ENCODE results near the gene MANSC1.
"Not testable (repeated sequence)": the region's sequence is repeated elsewhere in the genome, so short reads cannot be mapped to it uniquely, and the experiment has no call there.

The MANSC1 gene

DNA sequence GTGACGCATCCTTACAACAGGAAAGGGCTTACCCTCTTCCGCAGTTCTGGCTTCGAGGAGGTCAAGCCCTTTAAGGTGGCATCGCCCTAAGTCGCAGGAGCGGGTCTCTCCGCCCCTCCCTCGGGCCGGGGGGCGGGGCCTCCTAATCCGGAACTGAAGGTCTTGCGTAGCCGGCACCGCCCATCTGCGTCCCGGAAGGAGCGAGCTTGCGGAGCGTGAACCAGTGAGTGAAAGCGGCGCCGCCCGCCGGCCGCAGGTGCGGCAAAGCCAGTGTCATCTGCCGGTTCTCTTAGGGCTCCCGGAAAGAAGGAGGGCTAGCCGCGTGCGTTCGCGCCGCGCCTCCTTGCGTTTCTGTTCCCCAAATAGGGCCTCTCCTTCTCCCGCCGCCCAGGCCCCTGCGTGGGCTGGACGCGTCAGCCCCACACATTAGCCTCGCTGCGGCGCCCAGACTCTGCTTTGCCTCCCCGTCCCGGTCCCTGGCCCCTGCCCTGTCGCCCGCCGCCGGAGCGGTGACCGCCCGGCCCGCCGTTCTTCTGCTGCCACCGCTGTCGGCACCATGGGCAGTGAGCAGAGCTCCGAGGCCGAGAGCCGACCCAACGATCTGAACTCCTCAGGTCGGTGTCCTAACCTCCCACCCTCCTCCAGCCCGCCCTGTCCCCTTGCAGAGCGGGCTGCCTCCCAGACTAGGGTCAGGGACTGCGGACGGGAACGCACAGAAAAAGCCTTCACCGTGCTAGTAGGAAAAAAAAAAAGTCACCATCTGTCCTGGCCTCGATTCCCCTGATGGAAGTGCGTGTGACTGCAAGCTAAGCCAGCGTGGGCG is 7.1 kb upstream of the MANSC1 start, which contains the start of gene BORCS5:
BORCS5 (plus strand) TSS at position 183 of the 823 bp plus-strand sequence; CDS start at position 557, 374 bp downstream.
- H3K9ac ChIP-seq (ENCODE audit: insufficient read length): peak within 1 kb of the TSS; percentile 92
- no peaks in the 10 kb centered on the region for H3K9me3 ChIP-seq (ENCODE audit: low read depth, low read length)
- no peaks in the 10 kb centered on the region for H3K36me3 ChIP-seq (ENCODE audit: insufficient read depth, low read length)
- peak within 1 kb of the TSS; percentile 96 for H3K4me3 ChIP-seq
- peak within 1 kb of the TSS; percentile 44 for H3K27ac ChIP-seq
- TF ChIP-seq EZH2 (IDR thresholded peaks at IDR 0.05): no peak
- TF ChIP-seq POLR2AphosphoS5 (IDR thresholded peaks at IDR 0.05; ENCODE audit: borderline replicate concordance, low read depth, low read length): peak; percentile 97
- TF ChIP-seq FOXP2 (optimal IDR thresholded peaks at IDR 0.05; ENCODE audit: control extremely low read depth, extremely low read length, insufficient read depth): peak; percentile 29
- DNase-seq (ENCODE audit: low read depth, low spot score): peak; percentile 51

DNA sequence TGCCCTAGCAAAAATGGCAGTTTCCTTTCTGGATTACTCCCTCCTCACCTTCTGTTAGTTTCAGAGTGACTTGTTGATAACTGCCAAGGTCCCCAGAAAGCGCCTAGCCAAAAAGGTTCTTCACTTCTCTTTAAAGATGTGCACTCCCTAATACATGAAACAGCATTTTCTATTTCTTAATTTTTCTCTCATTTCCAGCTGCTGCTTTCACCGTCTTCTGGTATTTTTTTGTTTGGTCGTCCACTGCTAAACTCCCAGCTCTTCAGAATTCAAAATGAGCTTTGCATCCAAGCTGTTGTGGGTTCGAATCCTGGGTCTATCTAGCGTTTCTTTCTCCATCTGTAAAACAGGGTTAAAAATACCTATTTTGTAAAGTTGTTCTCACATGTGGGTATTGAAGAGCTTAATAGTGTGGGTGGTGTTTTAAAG is 6.4 kb upstream of the MANSC1 start:
- no peak for TF ChIP-seq FOXP2 (optimal IDR thresholded peaks at IDR 0.05; ENCODE audit: control extremely low read depth, extremely low read length, insufficient read depth)
- no peak for TF ChIP-seq POLR2AphosphoS5 (IDR thresholded peaks at IDR 0.05; ENCODE audit: borderline replicate concordance, low read depth, low read length)
- no peak for TF ChIP-seq EZH2 (IDR thresholded peaks at IDR 0.05)
- no peaks in the 10 kb centered on the region for H3K9me3 ChIP-seq (ENCODE audit: low read depth, low read length)
- peak overlapping the region; percentile 30; the same call in 1 of the 2 replicates for H3K27ac ChIP-seq
- no peaks in the 10 kb centered on the region for H3K36me3 ChIP-seq (ENCODE audit: insufficient read depth, low read length)
- H3K4me3 ChIP-seq: peak overlapping the region; percentile 96
- H3K9ac ChIP-seq (ENCODE audit: insufficient read length): peak overlapping the region; percentile 63
- DNase-seq (ENCODE audit: low read depth, low spot score): no peak

DNA sequence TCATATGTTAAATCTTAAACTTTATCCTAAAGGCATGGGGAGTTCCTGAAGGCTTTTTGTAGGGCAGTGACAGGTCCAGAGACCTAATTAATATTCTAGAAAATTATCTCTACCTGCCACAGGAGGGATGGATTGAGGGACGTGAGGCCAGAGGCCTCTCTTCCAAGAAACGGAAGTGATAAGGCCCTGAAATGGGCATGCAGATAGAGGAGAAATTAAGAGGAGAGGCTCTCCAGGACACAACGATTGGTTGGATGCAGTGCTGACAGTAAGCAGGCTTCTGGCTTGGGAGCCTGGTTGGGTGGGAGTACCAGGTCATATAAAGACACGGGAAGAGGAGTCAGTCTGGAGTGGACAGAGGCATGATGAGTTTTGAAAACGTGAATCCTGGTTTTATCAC is 3.8 kb upstream of the MANSC1 start:
- no peaks in the 10 kb centered on the region for H3K9me3 ChIP-seq (ENCODE audit: low read depth, low read length)
- H3K9ac ChIP-seq (ENCODE audit: insufficient read length): no peak overlapping the region
- no peaks in the 10 kb centered on the region for H3K36me3 ChIP-seq (ENCODE audit: insufficient read depth, low read length)
- TF ChIP-seq FOXP2 (optimal IDR thresholded peaks at IDR 0.05; ENCODE audit: control extremely low read depth, extremely low read length, insufficient read depth) (no peak), POLR2AphosphoS5 (IDR thresholded peaks at IDR 0.05; ENCODE audit: borderline replicate concordance, low read depth, low read length) (no peak), EZH2 (IDR thresholded peaks at IDR 0.05) (no peak)
- no peak overlapping the region for H3K27ac ChIP-seq
- no peak overlapping the region for H3K4me3 ChIP-seq
- DNase-seq (ENCODE audit: low read depth, low spot score): no peak

DNA sequence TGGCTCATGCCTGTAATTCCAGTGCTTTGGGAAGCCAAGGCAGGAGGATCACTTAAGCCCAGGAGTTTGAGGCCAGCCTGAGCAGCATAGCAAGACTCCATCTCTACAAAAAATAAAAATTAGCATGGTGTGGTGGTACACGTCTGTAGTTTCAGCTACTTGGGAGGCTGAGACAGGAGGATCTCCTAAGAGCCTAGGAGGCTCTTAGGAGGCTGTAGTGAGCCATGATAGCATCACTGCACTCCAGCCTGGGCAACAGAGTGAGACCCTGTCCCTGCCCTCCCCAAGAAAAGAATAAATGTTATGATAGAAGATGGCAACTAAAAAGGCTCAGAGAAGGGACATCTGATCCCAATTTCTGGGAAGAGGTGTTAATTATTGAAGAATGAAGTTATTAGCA is 3.2 kb upstream of the MANSC1 start:
- Histone ChIP-seq H3K9me3 (ENCODE audit: low read depth, low read length) (no peaks in the 10 kb centered on the region), H3K4me3 (no peak overlapping the region), H3K36me3 (ENCODE audit: insufficient read depth, low read length) (no peaks in the 10 kb centered on the region), H3K27ac (no peak overlapping the region), H3K9ac (ENCODE audit: insufficient read length) (no peak overlapping the region)
- DNase-seq (ENCODE audit: low read depth, low spot score): no peak
- no peak for TF ChIP-seq FOXP2 (optimal IDR thresholded peaks at IDR 0.05; ENCODE audit: control extremely low read depth, extremely low read length, insufficient read depth)
- no peak for TF ChIP-seq POLR2AphosphoS5 (IDR thresholded peaks at IDR 0.05; ENCODE audit: borderline replicate concordance, low read depth, low read length)

DNA sequence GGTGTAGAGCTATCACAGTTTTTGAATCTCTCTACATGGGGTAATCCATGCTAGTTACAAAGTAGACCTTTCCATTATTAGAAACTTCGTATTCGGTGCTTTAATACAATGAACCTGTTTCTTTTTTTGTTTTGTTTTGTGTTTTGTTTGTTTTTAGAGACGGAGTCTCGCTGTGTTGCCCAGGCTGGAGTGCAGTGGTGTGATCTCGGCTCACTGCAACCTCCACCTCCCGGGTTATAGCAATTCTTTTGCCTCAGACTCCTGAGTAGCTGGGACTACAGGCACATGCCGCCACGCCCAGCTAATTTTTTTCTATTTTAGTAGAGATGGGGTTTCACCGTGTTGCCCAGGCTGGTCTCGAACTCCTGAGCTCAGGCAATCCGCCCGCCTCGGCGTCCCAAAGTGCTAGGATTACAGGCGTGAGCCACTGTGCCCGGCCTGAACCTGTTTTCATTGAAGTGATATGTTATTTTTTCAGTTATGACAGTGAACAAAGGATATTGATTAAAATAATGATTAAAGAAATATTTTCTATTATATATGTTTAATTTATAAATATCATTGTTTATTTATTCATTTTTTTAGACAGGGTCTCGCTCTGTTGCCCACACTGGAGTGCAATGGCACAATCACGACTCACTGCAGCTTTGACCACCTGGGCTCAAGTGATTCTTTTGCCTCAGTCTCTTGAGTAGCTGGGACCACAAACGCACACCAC is 1.6 kb upstream of the MANSC1 start:
- not testable (repeated sequence) for DNase-seq (ENCODE audit: low read depth, low spot score); H3K9me3 ChIP-seq (ENCODE audit: low read depth, low read length); H3K4me3 ChIP-seq; H3K9ac ChIP-seq (ENCODE audit: insufficient read length); H3K27ac ChIP-seq; H3K36me3 ChIP-seq (ENCODE audit: insufficient read depth, low read length)

DNA sequence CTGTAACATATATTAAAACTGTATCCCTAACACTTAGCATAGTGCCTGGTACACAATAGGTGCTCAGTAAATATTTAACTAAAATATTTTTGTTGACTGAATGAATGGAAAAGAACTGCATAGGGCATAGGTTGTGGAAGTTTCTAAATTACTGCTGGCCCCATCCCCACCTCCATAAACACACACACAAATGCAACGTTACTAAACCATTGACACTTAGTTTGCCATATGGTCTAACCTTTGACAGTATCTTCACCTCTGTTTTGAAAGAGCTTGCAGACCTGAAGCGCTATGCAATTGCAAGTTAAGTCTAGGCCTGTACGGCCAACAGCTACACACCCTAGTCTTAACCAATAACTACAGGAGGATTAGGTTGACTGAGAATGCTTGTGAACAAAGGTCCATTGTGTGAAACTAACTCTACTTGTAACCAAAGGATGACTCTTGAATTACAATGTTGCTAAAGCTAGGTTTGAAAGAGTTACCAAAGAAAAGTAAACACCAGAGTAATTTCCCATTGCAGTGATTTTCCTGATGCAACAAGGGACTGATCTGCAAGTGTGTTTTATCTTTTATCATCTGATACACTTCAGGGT is 924 bp upstream of the MANSC1 start:
- DNase-seq (ENCODE audit: low read depth, low spot score): no peak
- H3K9me3 ChIP-seq (ENCODE audit: low read depth, low read length): no peaks in the 10 kb centered on the region
- TF ChIP-seq FOXP2 (optimal IDR thresholded peaks at IDR 0.05; ENCODE audit: control extremely low read depth, extremely low read length, insufficient read depth) (no peak), POLR2AphosphoS5 (IDR thresholded peaks at IDR 0.05; ENCODE audit: borderline replicate concordance, low read depth, low read length) (no peak), EZH2 (IDR thresholded peaks at IDR 0.05) (no peak)
- no peak overlapping the region for H3K27ac ChIP-seq
- peak overlapping the region; percentile 76; the same call in 1 of the 2 replicates for H3K4me3 ChIP-seq
- no peaks in the 10 kb centered on the region for H3K36me3 ChIP-seq (ENCODE audit: insufficient read depth, low read length)
- no peak overlapping the region for H3K9ac ChIP-seq (ENCODE audit: insufficient read length)

DNA sequence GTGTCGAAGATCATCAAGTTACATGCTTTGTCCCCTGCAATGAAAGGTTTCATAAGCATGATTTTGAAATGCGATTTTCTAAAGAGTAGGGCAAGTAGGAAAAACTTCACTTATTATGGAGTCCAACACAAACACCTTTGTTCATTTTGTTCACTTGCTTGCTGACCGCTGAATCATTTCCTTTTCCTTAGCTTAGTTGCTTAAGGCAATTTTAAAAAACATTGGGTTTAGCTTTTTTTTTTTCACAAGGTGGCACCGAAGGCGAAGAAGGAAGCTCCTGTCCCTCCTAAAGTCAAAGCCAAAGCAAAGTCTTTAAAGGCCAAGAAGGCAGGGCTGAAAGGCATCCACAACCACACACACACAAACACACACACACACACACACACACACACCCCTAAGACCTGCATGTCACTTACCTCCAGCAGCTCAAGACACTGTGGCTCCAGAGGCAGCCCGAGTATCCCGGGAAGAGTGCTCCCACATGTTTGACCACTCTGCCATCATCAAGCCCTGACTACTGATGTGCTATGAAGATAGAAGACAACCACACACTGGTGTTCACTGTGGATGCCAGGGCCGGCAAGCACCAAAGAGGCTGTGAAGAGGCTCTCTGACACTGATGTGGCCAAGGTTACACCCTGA is 11.4 kb downstream of the MANSC1 start:
- Histone ChIP-seq H3K9ac (ENCODE audit: insufficient read length) (no peak overlapping the region), H3K27ac (no peak overlapping the region), H3K4me3 (no peak overlapping the region)

DNA sequence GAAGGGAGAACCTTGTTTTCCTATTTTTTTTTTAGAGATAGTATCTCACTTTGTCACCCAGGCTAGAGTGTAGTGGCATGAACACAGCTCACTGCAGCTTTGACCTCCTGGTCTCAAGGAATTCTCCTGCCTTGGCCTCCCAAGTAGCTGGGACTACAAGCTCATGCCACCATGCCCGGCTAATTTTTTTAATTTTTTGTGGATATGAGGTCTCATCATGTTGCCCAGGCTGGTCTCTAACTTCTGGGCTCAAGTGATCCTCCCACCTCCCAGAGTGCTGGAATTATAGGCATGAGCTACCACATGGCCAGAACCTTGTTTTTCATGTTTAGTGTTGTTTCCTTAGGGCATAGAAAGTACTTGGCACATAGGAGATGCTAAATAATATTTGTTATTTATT is 13.5 kb downstream of the MANSC1 start:
- TF ChIP-seq POLR2AphosphoS5 (IDR thresholded peaks at IDR 0.05; ENCODE audit: borderline replicate concordance, low read depth, low read length) (no peak), FOXP2 (optimal IDR thresholded peaks at IDR 0.05; ENCODE audit: control extremely low read depth, extremely low read length, insufficient read depth) (no peak), EZH2 (IDR thresholded peaks at IDR 0.05) (no peak)
- H3K9me3 ChIP-seq (ENCODE audit: low read depth, low read length): no peaks in the 10 kb centered on the region
- no peak overlapping the region for H3K4me3 ChIP-seq
- no peak for DNase-seq (ENCODE audit: low read depth, low spot score)
- H3K9ac ChIP-seq (ENCODE audit: insufficient read length): no peak overlapping the region
- H3K27ac ChIP-seq: no peak overlapping the region
- H3K36me3 ChIP-seq (ENCODE audit: insufficient read depth, low read length): no peaks in the 10 kb centered on the region

More for the DNA sequence above, 11.4 kb downstream of the MANSC1 start:
- no peaks in the 10 kb centered on the region for H3K36me3 ChIP-seq (ENCODE audit: insufficient read depth, low read length)
- no peak for TF ChIP-seq FOXP2 (optimal IDR thresholded peaks at IDR 0.05; ENCODE audit: control extremely low read depth, extremely low read length, insufficient read depth)
- TF ChIP-seq EZH2 (IDR thresholded peaks at IDR 0.05): no peak
- no peaks in the 10 kb centered on the region for H3K9me3 ChIP-seq (ENCODE audit: low read depth, low read length)
- DNase-seq (ENCODE audit: low read depth, low spot score): no peak

All from SK-N-MC (cell line).